ENCODE results near the gene LARP4B.

LARP4B gene

GRCh38 chr10:818010-818409 lies 113.5 kb downstream of the LARP4B start:
- Histone ChIP-seq H3K27me3 (replicated peaks in 2 of 5; ENCODE audit: control insufficient read depth in 4 of 5, insufficient read depth in 5 of 5, low read length in 4 of 5) (no peaks in the 10 kb centered on the region), H3K4me1 (ENCODE audit: control extremely low read depth in 1 of 4, control insufficient read depth in 4 of 4, insufficient read depth in 4 of 4, low read length in 3 of 4) (peaks cover 0 to 15% (median 6%) of the 10 kb centered on the region in 4 experiments), H3K4me3 (ENCODE audit: control insufficient read depth in 1 of 7, extremely low read depth in 1 of 7, insufficient read depth in 4 of 7, low read depth in 2 of 7, low read length in 6 of 7) (no peak overlapping the region), H3K36me3 (ENCODE audit: control insufficient read depth in 4 of 4, insufficient read depth in 4 of 4, low read length in 3 of 4) (peaks cover 40 to 94% (median 73%) of the 10 kb centered on the region in 4 experiments), H3K9me3 (ENCODE audit: control extremely low read depth in 1 of 5, control insufficient read depth in 4 of 5, insufficient read depth in 2 of 5, low read depth in 1 of 5, low read length in 4 of 5) (no peaks in the 10 kb centered on the region), H3K27ac (ENCODE audit: insufficient read depth in 1 of 2, low read depth in 1 of 2, low read length in 2 of 2, poor library complexity in 1 of 2, severe bottlenecking in 2 of 2) (no peak overlapping the region)
- CTCF ChIA-PET: interaction anchor here (1.4 kb wide), 1 partner anchor 7 kb away, joined by 4 read pairs; no protein-coding TSS in a partner anchor
- DNase-seq: no peak
- POLR2A ChIA-PET: no interaction called here
- WGBS (ENCODE audit: insufficient coverage): 100% methylated on average over 1 of the region's 2 CpGs

- DNase-seq: no peak
- H3K27me3 ChIP-seq (replicated peaks in 2 of 5; ENCODE audit: control insufficient read depth in 4 of 5, insufficient read depth in 5 of 5, low read length in 4 of 5): no peaks in the 10 kb centered on the region
- no peak overlapping the region for H3K27ac ChIP-seq (ENCODE audit: insufficient read depth in 1 of 2, low read depth in 1 of 2, low read length in 2 of 2, poor library complexity in 1 of 2, severe bottlenecking in 2 of 2)
- WGBS (ENCODE audit: insufficient coverage): 85% methylated on average over 6 of the region's 6 CpGs
- ChIA-PET CTCF (no interaction called here), POLR2A (no interaction called here)
- H3K36me3 ChIP-seq (ENCODE audit: control insufficient read depth in 4 of 4, insufficient read depth in 4 of 4, low read length in 3 of 4): peaks cover 36 to 94% (median 72%) of the 10 kb centered on the region in 4 experiments
- no peak overlapping the region for H3K4me3 ChIP-seq (ENCODE audit: control insufficient read depth in 1 of 7, extremely low read depth in 1 of 7, insufficient read depth in 4 of 7, low read depth in 2 of 7, low read length in 6 of 7)
- H3K4me1 ChIP-seq (ENCODE audit: control extremely low read depth in 1 of 4, control insufficient read depth in 4 of 4, insufficient read depth in 4 of 4, low read length in 3 of 4): peaks cover 0 to 11% (median 5%) of the 10 kb centered on the region in 4 experiments
- H3K9me3 ChIP-seq (ENCODE audit: control extremely low read depth in 1 of 5, control insufficient read depth in 4 of 5, insufficient read depth in 2 of 5, low read depth in 1 of 5, low read length in 4 of 5): no peaks in the 10 kb centered on the region
These were observed 114.1 kb downstream of the LARP4B start for GRCh38 chr10:817371-817770.

- Histone ChIP-seq H3K9me3 (ENCODE audit: control extremely low read depth in 1 of 5, control insufficient read depth in 4 of 5, insufficient read depth in 2 of 5, low read depth in 1 of 5, low read length in 4 of 5) (no peaks in the 10 kb centered on the region), H3K4me1 (ENCODE audit: control extremely low read depth in 1 of 4, control insufficient read depth in 4 of 4, insufficient read depth in 4 of 4, low read length in 3 of 4) (peaks cover 0 to 11% (median 5%) of the 10 kb centered on the region in 4 experiments), H3K4me3 (ENCODE audit: control insufficient read depth in 1 of 7, extremely low read depth in 1 of 7, insufficient read depth in 4 of 7, low read depth in 2 of 7, low read length in 6 of 7) (no peak overlapping the region), H3K27me3 (replicated peaks in 2 of 5; ENCODE audit: control insufficient read depth in 4 of 5, insufficient read depth in 5 of 5, low read length in 4 of 5) (no peaks in the 10 kb centered on the region), H3K27ac (ENCODE audit: insufficient read depth in 1 of 2, low read depth in 1 of 2, low read length in 2 of 2, poor library complexity in 1 of 2, severe bottlenecking in 2 of 2) (no peak overlapping the region), H3K36me3 (ENCODE audit: control insufficient read depth in 4 of 4, insufficient read depth in 4 of 4, low read length in 3 of 4) (peaks cover 34 to 94% (median 73%) of the 10 kb centered on the region in 4 experiments)
- WGBS (ENCODE audit: insufficient coverage): 92% methylated on average over 9 of the region's 10 CpGs
- DNase-seq: no peak
- CTCF ChIA-PET: no interaction called here
- POLR2A ChIA-PET: no interaction called here
These were observed 114.5 kb downstream of the LARP4B start for GRCh38 chr10:816958-817357.

GRCh38 chr10:816091-816477 lies 115.4 kb downstream of the LARP4B start:
- no peak overlapping the region for H3K4me3 ChIP-seq (ENCODE audit: control insufficient read depth in 1 of 7, extremely low read depth in 1 of 7, insufficient read depth in 4 of 7, low read depth in 2 of 7, low read length in 6 of 7)
- WGBS (ENCODE audit: insufficient coverage): 98% methylated on average over 5 of the region's 6 CpGs
- peaks cover 31 to 94% (median 74%) of the 10 kb centered on the region in 4 experiments for H3K36me3 ChIP-seq (ENCODE audit: control insufficient read depth in 4 of 4, insufficient read depth in 4 of 4, low read length in 3 of 4)
- POLR2A ChIA-PET: no interaction called here
- peaks cover 0 to 11% (median 5%) of the 10 kb centered on the region in 4 experiments for H3K4me1 ChIP-seq (ENCODE audit: control extremely low read depth in 1 of 4, control insufficient read depth in 4 of 4, insufficient read depth in 4 of 4, low read length in 3 of 4)
- no peak overlapping the region for H3K27ac ChIP-seq (ENCODE audit: insufficient read depth in 1 of 2, low read depth in 1 of 2, low read length in 2 of 2, poor library complexity in 1 of 2, severe bottlenecking in 2 of 2)
- H3K9me3 ChIP-seq (ENCODE audit: control extremely low read depth in 1 of 5, control insufficient read depth in 4 of 5, insufficient read depth in 2 of 5, low read depth in 1 of 5, low read length in 4 of 5): no peaks in the 10 kb centered on the region
- no peak for DNase-seq
- no peaks in the 10 kb centered on the region for H3K27me3 ChIP-seq (replicated peaks in 2 of 5; ENCODE audit: control insufficient read depth in 4 of 5, insufficient read depth in 5 of 5, low read length in 4 of 5)
- CTCF ChIA-PET: interaction anchor here (1.5 to 2.1 kb wide), 2 partner anchors 8 to 14 kb away, joined by 3 to 6 read pairs; no protein-coding TSS in a partner anchor

- H3K27ac ChIP-seq (ENCODE audit: insufficient read depth in 1 of 2, low read depth in 1 of 2, low read length in 2 of 2, poor library complexity in 1 of 2, severe bottlenecking in 2 of 2): no peak overlapping the region
- no peak overlapping the region for H3K4me3 ChIP-seq (ENCODE audit: control insufficient read depth in 1 of 7, extremely low read depth in 1 of 7, insufficient read depth in 4 of 7, low read depth in 2 of 7, low read length in 6 of 7)
- H3K4me1 ChIP-seq (ENCODE audit: control extremely low read depth in 1 of 4, control insufficient read depth in 4 of 4, insufficient read depth in 4 of 4, low read length in 3 of 4): peaks cover 0 to 11% (median 5%) of the 10 kb centered on the region in 4 experiments
- H3K27me3 ChIP-seq (replicated peaks in 2 of 5; ENCODE audit: control insufficient read depth in 4 of 5, insufficient read depth in 5 of 5, low read length in 4 of 5): no peaks in the 10 kb centered on the region
- ChIA-PET POLR2A (no interaction called here), CTCF (interaction anchor here (0.8 to 2.1 kb wide), 4 partner anchors 9 to 598 kb away, joined by 3 to 6 read pairs (median 3); no protein-coding TSS in a partner anchor)
- H3K36me3 ChIP-seq (ENCODE audit: control insufficient read depth in 4 of 4, insufficient read depth in 4 of 4, low read length in 3 of 4): peaks cover 31 to 93% (median 73%) of the 10 kb centered on the region in 4 experiments
- 98% methylated on average over 15 of the region's 19 CpGs for WGBS (ENCODE audit: insufficient coverage)
- no peak for DNase-seq
- H3K9me3 ChIP-seq (ENCODE audit: control extremely low read depth in 1 of 5, control insufficient read depth in 4 of 5, insufficient read depth in 2 of 5, low read depth in 1 of 5, low read length in 4 of 5): no peaks in the 10 kb centered on the region
These were observed 116.0 kb downstream of the LARP4B start for GRCh38 chr10:815338-816090.

- WGBS (ENCODE audit: insufficient coverage): 97% methylated on average over 34 of the region's 34 CpGs
- Histone ChIP-seq H3K27ac (ENCODE audit: insufficient read depth in 1 of 2, low read depth in 1 of 2, low read length in 2 of 2, poor library complexity in 1 of 2, severe bottlenecking in 2 of 2) (no peak overlapping the region), H3K9me3 (ENCODE audit: control extremely low read depth in 1 of 5, control insufficient read depth in 4 of 5, insufficient read depth in 2 of 5, low read depth in 1 of 5, low read length in 4 of 5) (no peaks in the 10 kb centered on the region), H3K4me3 (ENCODE audit: control insufficient read depth in 1 of 7, extremely low read depth in 1 of 7, insufficient read depth in 4 of 7, low read depth in 2 of 7, low read length in 6 of 7) (no peak overlapping the region), H3K4me1 (ENCODE audit: control extremely low read depth in 1 of 4, control insufficient read depth in 4 of 4, insufficient read depth in 4 of 4, low read length in 3 of 4) (peaks cover 0 to 11% (median 5%) of the 10 kb centered on the region in 4 experiments), H3K27me3 (replicated peaks in 2 of 5; ENCODE audit: control insufficient read depth in 4 of 5, insufficient read depth in 5 of 5, low read length in 4 of 5) (no peaks in the 10 kb centered on the region), H3K36me3 (ENCODE audit: control insufficient read depth in 4 of 4, insufficient read depth in 4 of 4, low read length in 3 of 4) (peaks cover 25 to 92% (median 71%) of the 10 kb centered on the region in 4 experiments)
- DNase-seq: no peak
- ChIA-PET CTCF (interaction anchor here (0.8 to 2.1 kb wide), 4 partner anchors 10 to 597 kb away, joined by 3 to 6 read pairs (median 3); no protein-coding TSS in a partner anchor), POLR2A (no interaction called here)
These were observed 116.8 kb downstream of the LARP4B start for GRCh38 chr10:814536-815302.
